Right lung (tissue), 5 donors: ENCODE measurements around the gene CD109. TPM values are rescaled to one million over a fixed set of nuclear protein-coding genes. Genes with fewer than 3 reads are reported as not detected.
"Not testable (repeated sequence)": the region's sequence is repeated elsewhere in the genome, so short reads cannot be mapped to it uniquely, and the experiment has no call there.

Experiments
- DNase-seq, 2 donors: peaks; one replicate each; pipeline ENCODE4 v3.0.0-alpha.2; 2013
- polyA plus RNA-seq, 5 donors: library from polyadenylated mRNA; unstranded; fragments of 120-200 nt; gene quantifications; one replicate each; pipeline versions ENCODE4 v1.2.1 to v1.2.3, GENCODE V29; 2013; ENCODE audit warnings: inconsistent platforms in 1 of 5, low replicate concordance in 1 of 5; ENCODE audit not compliant: insufficient read length in 5 of 5, insufficient read depth in 1 of 5

Gene CD109
- polyA plus RNA-seq, 5 donors, result 13.5 to 31.2 (median 23.4) TPM

DNA sequence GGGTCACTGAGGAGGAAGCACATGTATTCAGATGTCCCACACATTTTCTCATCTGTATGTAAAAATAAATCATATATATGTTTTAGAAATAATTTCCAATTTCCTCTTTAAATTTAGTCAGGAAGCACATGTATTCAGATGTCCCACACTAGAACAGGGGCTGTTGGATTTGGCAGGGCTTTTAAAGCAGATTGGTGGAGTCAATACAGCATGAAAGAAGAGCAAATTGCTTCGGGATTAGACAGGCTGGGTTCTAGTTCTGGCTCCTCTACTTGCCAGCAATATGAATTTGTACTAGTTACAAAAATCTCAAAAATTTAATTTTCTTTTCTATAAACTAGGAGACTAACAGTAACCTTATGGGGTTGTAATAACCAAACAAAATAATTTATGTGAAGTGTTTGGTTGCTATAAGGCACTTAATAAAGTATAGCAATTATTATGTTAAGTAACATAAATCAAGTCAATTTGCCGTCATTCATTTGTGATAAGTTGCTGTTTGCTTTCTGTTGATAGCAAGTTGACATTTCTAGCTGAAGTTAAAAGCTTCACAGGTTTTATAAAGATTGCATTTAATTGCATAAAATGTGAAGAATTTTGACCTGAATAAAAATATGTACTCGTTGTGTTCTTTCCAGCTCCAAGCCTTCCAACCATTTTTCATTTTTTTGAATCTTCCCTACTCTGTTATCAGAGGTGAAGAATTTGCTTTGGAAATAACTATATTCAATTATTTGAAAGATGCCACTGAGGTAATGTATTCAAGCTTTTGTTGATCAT is 88.9 kb downstream of the CD109 start:
- DNase-seq, result no peak

DNA sequence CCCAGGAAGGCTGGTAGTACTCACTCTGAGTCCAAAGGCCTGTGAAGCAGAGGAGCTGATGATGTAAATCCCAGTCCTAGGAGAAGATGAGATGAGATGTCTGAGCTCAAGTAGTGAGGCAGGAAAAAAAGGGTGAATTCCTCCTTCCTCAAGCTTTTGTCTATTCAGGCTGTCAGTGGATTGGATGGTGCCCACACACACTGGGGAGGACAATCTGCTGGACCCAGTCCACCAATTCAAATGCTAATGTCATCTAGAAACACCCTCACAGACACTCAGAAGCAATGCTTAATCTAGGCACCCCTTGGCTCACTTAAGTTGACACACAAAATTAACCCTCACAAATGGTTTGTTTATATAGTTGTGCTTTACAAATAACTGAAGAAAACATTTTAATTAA is 94.6 kb downstream of the CD109 start:
- DNase-seq, result no peak

DNA sequence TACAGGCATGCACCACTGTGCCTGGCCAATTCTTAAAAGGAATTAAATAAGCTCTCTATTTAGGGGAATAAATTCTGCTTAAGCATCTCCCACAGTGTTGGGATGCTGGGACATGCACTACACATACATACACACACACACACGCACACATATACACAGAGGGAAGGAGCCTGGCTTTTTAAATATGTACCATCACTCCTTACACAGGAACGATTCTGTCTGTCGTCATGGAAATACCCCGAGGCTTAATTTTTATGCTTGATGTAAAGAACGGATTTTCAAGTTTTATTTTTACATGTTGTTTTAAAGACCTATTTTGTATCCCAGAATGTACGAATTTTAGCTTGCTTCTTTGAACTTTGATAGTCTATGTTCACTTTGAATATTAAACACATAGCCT is 95.3 kb downstream of the CD109 start:
- DNase-seq, result no peak

DNA sequence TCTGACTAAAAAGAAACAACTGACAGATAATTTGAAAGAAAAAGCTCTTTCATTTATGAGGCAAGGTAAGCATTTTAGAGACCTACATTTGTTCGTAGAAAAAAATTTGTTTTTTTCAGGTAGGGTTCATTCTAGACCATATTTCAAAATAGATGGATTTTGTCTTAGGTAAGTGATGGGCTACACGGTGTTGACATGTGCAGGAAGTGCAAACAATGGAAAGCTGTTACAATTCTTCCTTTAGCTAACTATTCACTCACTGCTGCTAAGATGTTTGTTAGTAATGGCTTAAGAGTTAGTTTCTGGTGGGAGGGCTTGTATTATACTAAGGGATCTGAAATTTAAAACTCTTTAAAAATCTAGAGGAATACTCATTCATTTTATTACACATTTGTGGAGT is 96.7 kb downstream of the CD109 start:
- no peak for DNase-seq

DNA sequence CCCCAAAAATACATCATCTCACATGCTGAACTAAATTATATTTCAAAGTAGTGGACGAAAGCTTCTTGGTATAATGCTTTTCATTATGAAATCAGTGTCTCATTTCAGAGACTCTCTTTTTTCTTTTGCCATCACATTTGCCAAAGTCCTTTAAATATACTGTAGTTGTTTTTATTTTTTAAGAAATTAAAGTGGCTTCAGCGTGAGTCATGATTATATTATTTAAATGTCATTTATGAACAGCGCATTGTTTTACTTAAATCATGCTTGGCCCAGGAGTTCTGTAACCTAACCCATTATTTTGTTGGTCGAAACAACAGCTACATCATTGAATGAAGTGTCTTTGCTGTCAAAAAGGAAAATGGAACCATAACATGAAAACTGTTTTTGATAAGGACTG is 100.9 kb downstream of the CD109 start:
- no peak for DNase-seq

DNA sequence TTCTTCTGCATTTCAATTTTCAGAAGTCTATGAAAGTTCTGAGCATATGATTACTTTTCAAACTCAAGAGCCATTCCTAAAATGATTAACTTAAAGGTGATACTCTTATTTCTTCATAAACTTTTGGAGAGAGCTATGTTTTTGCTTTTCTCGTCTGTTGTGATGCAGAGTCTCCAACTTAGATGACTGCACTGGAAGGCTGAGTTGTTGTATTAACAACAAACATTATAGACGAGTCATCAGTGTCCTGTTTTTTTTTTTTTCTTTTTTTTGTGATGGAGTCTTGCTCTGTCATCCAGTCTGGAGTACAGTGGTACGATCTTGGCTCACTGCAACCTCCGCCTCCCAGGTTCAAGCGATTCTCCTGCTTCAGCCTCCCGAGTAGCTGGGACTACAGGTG is 101.9 kb downstream of the CD109 start:
- no peak for DNase-seq

DNA sequence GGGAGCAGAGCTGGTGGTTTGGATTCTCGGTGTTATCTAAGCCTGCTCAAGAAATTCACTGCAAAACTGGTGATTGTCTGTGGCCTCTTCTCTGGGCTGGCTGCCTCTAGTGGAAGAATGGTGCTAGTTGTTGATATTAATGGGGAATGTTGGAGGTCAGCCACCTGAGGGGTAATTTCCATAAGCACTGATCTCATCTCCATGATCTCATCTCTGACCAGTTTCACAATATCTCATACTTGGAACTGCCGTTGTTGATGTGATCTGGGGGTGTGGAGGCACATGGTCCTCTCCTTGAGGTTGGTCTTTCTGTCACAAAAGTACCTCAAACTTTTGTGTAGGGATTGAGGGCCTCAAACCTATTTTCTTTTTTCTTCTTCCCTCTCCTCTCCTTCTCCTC is 102.6 kb downstream of the CD109 start:
- DNase-seq, result no peak

DNA sequence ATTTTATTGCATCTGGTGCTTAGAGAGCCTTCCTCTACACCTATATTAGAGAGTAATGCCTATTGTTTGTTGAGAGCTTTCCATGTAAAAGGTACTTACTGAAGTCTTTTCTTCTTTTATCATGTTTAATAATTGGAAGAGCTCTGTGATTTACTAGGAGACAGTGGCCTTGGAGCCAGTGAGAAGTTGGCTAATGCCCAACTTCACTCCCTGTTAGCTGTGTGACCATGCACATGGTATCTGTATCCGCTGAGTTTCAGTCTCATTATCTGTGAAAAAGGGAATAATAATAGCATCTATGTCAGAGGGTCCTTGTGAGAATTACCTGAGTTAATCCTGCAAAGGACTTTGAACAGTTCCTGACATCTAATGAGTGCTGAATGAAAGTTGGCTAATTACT is 105.0 kb downstream of the CD109 start:
- no peak for DNase-seq

DNA sequence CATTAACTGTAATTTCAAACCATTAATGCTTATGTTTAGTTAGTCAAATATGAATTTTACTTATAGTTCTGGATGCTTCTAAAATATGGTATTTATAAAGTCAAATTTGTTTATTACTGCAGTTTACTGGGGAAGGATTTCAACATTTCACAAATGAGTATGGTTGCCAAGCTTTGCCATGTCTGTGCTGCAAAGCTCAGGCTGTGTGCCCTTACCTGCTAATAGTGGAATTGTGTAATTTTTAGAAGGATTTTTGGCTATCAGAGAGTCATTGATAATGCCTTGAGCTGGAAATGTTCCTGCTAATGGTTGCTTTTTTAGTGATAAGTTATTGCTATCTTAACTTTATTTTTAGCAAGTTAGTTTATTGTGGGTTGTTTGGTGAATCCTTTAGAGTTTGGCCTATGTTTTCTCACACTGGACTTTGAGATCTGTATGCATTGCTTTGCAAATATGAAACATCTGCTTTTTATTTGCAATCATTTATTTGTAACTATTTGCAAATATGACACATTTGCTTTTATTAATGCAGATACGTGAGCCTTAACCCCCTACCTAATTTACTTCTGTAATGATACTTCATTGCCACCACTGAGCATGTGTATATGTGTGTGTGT is 105.8 kb downstream of the CD109 start:
- no peak for DNase-seq

DNA sequence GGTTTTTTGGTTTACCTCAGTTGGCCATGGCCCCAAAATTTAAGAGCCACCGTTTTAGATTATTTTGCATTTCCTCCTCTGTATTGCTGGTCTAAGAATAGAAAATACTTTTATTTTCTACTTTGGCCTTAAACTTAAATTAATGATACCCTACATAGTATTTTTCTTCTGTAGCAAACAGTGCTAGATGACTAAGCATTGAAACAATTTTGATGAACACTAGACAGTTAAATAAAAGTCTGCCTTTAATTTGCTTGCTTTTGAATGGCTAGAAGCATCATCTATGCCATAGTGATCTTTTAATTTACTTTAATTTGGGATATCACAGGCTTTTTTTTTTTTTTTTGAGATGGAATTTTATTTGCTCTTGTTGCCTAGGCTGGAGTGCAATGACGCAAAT is 106.4 kb downstream of the CD109 start:
- no peak for DNase-seq

DNA sequence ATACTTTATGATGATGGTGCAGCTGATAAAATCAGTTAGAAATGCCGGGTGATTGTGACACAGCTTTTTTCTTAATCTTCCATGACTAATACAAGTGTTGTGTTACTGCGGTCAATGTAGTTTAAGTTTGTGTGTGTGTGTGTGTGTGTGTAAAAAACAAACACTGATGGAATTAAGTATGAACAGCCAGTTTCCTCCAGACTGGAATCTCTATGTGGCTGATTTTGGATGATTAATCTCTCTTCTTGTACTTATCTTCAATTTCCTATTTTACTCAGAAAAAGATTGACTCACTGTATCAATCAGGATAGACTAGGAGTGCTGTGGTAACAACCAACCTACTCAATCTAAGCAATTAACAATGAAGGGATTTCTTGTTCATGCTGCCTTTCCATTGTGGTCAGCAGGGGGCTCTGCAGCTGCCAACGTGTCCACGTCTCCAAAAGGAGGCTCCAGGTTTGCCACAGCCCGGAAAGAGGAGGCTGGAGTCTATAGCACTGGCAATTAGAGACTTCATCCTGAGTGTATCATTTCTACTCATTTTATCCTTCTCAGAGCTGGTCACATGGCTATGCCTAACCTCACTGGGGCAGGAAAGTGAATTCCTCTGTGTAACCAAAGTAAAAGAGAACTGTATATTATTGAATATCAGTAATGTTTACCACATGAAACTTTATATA is 107.7 kb downstream of the CD109 start:
- DNase-seq, result no peak

DNA sequence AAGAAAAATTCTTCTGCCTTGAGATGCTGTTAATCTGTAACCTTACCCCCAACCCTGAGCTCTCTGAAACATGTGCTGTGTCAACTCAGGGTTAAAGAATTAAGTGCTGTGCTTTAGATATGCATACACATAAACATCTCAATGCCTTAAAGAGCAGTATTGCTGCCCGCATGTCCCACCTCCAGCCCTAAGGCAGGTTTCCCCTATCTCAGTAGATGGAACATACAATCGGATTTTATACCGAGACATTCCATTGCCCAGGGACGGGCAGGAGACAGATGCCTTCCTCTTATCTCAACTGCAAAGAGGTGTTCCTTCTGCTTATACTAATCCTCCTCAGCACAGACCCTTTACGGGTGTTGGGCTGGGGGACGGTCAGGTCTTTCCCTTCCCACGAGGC is 109.2 kb downstream of the CD109 start:
- DNase-seq, result not testable (repeated sequence)

DNA sequence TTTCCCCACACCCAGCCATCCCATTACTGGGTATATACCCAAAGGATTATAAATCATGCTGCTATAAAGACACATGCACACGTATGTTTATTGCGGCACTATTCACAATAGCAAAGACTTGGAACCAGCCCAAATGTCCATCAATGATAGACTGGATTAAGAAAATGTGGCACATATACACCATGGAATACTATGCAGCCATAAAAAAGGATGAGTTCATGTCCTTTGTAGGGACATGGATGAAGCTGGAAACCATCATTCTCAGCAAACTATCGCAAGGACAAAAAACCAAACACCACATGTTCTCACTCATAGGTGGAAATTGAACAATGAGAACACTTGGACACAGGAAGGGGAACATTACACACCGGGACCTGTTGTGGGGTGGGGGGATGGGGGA is 110.0 kb downstream of the CD109 start:
- not testable (repeated sequence) for DNase-seq

DNA sequence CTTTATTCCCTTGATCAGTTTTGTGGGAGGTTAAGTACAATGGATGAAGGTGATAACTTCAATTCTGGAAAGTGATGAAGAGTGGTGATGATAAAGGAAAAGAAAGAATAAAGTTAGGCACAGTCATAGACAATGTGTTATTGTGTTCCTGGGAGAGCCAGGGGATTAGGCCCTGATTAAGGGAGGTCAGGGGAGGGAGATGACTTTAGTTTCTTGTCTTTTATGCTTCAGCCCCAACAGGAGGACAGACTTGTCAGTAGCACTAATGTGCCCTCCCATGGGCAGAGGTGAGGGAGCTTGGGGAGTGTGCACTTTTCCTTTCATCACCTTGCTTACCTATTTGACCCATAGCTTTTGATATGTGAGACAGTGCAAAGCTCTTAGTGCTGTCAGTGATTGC is 115.7 kb downstream of the CD109 start:
- DNase-seq, result no peak

DNA sequence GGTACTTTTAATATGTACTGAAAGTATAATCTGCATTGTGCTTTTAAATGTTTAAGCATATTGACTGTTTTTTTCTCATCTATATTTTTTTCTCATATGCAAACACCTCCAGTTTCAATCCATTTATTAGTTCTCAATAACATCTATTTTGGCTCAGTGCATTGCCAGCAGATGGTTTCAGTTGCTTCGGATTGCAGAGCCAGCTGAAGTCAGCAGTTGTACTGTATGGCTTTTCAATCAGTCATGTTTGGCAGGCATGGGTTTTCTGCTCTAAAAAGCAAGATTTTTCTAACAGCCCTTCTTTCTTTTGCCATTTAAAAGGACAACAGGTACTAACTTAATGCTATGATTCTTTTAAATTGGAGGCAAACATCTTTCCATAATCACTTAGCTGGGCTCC is 121.2 kb downstream of the CD109 start:
- DNase-seq, result no peak

DNA sequence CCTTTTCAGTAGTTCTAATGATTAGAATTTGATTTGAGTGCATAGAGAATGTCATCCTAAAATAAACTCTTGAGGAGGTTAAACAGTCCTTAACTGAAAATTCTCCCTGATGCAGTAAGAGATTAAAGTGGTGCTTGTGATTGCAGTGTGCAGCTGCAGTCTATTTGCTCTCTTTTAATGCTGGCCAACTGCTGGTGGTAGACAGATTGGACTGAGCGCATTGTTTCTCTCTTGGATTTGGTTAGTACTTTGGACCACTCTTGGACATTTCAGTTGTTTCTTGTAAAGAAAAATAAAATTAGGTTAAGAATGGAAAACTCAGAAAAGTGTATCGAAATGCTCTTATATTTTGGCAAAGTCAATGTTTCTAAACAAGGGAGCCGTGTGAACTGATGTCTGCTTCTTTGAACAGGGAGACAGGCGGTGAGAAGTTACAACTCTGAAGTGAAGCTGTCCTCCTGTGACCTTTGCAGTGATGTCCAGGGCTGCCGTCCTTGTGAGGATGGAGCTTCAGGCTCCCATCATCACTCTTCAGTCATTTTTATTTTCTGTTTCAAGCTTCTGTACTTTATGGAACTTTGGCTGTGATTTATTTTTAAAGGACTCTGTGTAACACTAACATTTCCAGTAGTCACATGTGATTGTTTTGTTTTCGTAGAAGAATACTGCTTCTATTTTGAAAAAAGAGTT is 127.2 kb downstream of the CD109 start:
- DNase-seq, result no peak

DNA sequence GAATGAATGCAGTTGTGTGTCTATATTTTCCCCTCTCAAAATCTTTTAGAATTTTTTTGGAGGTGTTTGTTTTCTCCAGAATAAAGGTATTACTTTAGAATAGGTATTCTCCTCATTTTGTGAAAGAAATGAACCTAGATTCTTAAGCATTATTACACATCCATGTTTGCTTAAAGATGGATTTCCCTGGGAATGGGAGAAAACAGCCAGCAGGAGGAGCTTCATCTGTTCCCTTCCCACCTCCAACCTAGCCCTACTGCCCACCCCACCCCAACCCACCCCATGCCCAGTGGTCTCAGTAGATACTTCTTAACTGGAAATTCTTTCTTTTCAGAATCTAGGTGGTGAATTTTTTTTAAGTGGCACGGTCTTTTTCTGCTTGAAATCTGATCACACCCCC is 127.8 kb downstream of the CD109 start:
- DNase-seq, result no peak

DNA sequence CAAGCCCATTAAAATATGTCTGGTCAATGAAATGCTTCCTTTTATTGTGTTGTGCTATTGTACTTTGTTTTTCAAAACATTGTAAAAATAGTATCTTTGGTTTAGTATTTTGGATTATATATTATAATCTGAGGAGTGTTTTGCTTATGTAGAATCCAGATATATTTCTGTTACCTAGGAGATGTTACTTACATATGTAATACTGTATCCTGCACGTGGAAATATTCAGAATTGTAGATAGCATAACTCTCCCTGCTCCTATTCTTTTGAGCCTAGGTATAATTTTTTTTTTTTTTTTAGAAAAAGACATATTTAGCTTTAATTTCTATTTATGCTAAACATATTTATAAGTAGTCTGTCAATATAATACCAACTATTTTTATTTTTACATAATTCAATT is 130.6 kb downstream of the CD109 start:
- no peak for DNase-seq

DNA sequence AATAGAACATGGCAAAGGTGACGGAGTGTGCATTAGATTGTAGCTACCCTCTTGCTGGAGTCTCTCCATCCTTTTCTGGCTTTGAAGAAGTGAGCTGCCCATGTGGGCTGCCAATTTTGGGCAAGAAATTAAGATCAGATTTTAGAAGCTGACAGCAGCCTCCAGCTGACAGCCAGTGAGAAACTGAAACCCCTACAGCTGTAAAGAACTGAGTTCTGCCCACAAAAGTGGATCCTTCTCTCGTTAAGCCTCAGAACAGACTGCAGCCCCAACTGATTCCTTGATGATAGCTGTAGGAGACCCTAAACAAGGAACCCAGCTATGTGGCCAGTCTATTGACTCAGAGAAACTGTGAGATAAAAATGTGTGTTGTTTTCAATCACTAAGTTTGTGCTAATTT is 134.1 kb downstream of the CD109 start:
- DNase-seq, result no peak

DNA sequence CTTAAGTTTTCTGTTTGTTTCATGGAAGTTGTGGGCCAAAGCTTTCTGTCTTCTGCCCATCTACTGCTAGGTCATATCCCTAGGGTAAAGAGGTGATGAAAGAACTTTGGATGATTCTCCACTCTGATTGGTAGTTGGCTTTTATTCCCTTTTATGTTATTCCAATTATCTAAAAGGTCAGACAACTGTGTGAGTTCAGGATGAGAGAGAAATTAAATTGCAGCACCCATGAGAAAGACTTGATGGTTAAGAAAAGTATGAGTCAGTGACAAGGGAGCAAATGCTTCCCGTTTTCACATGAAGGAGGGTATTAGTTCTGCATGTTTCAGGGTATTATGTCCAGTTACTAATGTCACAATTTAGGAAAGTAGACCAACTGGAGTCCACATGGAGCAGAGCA is 136.3 kb downstream of the CD109 start:
- no peak for DNase-seq

DNA sequence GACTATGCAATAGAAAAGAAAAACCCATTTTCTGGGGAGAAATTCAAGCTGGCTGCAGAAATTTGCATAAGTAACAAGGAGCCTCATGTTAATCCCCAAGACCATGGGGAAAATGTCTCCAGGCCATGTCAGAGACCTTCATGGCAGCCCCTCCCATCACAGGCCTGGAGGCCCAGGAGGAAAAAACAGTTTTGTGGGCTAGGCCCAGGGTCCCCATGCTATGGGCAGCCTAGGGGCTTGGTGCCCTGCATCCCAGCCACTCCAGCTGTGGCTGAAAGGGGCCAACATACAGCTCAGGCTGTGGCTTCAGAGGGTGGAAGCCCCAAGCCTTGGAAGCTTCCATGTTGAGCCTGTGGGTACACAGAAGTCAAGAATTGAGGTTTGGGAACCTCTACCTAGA is 148.7 kb downstream of the CD109 start:
- not testable (repeated sequence) for DNase-seq

DNA sequence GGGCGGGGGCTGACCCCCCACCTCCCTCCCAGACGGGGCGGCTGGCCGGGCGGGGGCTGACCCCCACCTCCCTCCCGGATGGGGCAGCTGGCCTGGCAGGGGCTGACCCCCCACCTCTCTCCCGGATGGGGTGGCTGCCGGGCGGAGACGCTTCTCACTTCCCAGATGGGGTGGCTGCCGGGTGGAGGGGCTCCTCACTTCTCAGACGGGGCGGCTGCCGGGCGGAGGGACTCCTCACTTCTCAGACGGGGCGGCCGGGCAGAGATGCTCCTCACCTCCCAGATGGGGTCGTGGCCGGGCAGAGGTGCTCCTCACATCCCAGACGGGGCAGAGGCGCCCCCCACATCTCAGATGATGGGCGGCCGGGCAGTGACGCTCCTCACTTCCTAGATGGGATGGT is 155.0 kb downstream of the CD109 start:
- DNase-seq, result not testable (repeated sequence)
